Measurements from ENCODE around the gene PLCG2. TPM values are rescaled to one million over a fixed set of nuclear protein-coding genes. Genes with fewer than 3 reads are reported as not detected.

Gene PLCG2
- total and polyA plus RNA-seq, 9 donors: 3.3 to 16.4 (median 5.6) TPM

- Histone ChIP-seq H3K27ac (no peak overlapping the region), H3K27me3 (no peaks in the 10 kb centered on the region), H3K36me3 (no peaks in the 10 kb centered on the region), H3K9me3 (no peaks in the 10 kb centered on the region), H3K4me3 (no peak overlapping the region), H3K4me1 (ENCODE audit: insufficient read depth) (no peaks in the 10 kb centered on the region)
- intact Hi-C loops (cut with DNase I): no loop called here
- 41 to 48% (median 42%) methylated on average over 4 of the region's 4 CpGs for WGBS, 3 donors
- DNase-seq: no peak
- TF ChIP-seq EP300 (IDR thresholded peaks at IDR 0.05): no peak
- TF ChIP-seq POLR2A (IDR thresholded peaks at IDR 0.05): no peak
- TF ChIP-seq, protein P1, sequence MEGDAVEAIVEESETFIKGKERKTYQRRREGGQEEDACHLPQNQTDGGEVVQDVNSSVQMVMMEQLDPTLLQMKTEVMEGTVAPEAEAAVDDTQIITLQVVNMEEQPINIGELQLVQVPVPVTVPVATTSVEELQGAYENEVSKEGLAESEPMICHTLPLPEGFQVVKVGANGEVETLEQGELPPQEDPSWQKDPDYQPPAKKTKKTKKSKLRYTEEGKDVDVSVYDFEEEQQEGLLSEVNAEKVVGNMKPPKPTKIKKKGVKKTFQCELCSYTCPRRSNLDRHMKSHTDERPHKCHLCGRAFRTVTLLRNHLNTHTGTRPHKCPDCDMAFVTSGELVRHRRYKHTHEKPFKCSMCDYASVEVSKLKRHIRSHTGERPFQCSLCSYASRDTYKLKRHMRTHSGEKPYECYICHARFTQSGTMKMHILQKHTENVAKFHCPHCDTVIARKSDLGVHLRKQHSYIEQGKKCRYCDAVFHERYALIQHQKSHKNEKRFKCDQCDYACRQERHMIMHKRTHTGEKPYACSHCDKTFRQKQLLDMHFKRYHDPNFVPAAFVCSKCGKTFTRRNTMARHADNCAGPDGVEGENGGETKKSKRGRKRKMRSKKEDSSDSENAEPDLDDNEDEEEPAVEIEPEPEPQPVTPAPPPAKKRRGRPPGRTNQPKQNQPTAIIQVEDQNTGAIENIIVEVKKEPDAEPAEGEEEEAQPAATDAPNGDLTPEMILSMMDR (IDR thresholded peaks at IDR 0.05): no peak
Measured at GRCh38 chr16:81838794-81839193, 59.7 kb downstream of the PLCG2 start.

GRCh38 chr16:81841722-81842121, 62.6 kb downstream of the PLCG2 start:
- WGBS, 3 donors: 46 to 54% (median 51%) methylated on average over 7 of the region's 7 CpGs
- intact Hi-C loops (cut with DNase I): no loop called here
- H3K4me1 ChIP-seq (ENCODE audit: insufficient read depth): no peaks in the 10 kb centered on the region
- no peak overlapping the region for H3K4me3 ChIP-seq
- no peak for TF ChIP-seq POLR2A (IDR thresholded peaks at IDR 0.05)
- TF ChIP-seq, protein P1 (IDR thresholded peaks at IDR 0.05): no peak
- TF ChIP-seq EP300 (IDR thresholded peaks at IDR 0.05): no peak
- H3K27ac ChIP-seq: no peak overlapping the region
- DNase-seq: no peak
- no peaks in the 10 kb centered on the region for H3K9me3 ChIP-seq
- no peaks in the 10 kb centered on the region for H3K27me3 ChIP-seq
- no peaks in the 10 kb centered on the region for H3K36me3 ChIP-seq

DNA sequence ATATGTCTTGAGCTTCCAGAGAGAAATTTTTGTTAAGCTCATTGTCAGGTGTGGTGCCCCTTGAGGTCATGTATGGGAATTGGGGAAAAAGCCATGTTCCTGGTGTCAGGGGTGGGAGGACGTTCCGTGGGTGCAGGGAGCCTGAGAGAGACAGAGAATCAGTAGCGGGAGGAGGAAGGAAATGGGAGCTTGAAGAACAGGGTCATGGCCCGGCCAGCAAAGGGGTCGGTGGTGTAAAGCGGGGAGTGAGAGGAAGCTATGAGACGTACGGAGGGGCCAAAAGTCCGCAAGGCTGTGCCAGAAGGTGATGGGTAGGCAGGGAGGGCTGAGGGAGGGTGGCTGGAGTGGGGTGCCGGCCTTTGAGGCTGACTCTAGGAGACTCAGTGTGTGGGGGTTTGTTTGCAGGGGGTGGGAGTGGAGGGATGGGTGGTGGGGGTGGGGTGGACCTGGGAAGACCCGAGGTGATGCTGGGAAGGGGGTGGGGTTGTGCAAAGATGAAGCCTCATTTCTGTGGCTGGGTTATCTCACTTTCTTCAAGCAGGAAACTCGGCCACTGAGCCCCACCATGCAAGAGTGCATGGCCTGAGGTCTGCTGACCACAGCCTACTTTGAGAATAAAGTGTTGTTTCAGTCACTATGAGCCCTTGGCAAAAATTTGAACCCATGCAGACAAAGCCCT, 63.6 kb downstream of the PLCG2 start:
- Histone ChIP-seq H3K27me3 (no peaks in the 10 kb centered on the region), H3K9me3 (no peaks in the 10 kb centered on the region), H3K4me3 (no peak overlapping the region), H3K27ac (no peak overlapping the region), H3K4me1 (ENCODE audit: insufficient read depth) (no peaks in the 10 kb centered on the region), H3K36me3 (no peaks in the 10 kb centered on the region)
- DNase-seq: no peak
- intact Hi-C loops (cut with DNase I): no loop called here
- TF ChIP-seq POLR2A (IDR thresholded peaks at IDR 0.05): no peak
- no peak for TF ChIP-seq EP300 (IDR thresholded peaks at IDR 0.05)
- TF ChIP-seq, protein P1 (IDR thresholded peaks at IDR 0.05): no peak
- 28 to 45% (median 37%) methylated on average over 12 of the region's 12 CpGs for WGBS, 3 donors

DNA sequence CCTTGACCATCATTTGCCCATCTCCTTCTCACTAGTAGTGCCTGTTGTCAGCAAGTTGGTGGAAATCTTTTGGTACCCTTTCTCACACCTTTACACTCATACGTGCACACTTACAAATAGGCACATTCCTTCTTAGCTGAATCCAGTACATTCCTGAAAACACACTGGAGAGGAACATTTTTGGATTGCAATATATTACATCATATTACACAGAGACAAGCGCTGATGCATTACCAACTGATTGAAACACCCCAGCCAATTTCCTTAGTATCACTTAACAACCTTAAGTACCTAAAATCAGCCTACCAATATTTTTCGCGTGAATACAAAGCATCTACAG, 64.1 kb downstream of the PLCG2 start:
- Histone ChIP-seq H3K27me3 (no peaks in the 10 kb centered on the region), H3K4me1 (ENCODE audit: insufficient read depth) (no peaks in the 10 kb centered on the region), H3K9me3 (no peaks in the 10 kb centered on the region), H3K36me3 (no peaks in the 10 kb centered on the region), H3K4me3 (no peak overlapping the region), H3K27ac (no peak overlapping the region)
- WGBS, 3 donors: 70 to 86% (median 84%) methylated on average over 4 of the region's 4 CpGs
- DNase-seq: no peak
- TF ChIP-seq POLR2A (IDR thresholded peaks at IDR 0.05) (no peak), EP300 (IDR thresholded peaks at IDR 0.05) (no peak)
- TF ChIP-seq, protein P1 (IDR thresholded peaks at IDR 0.05): no peak
- intact Hi-C loops (cut with DNase I): no loop called here

All from ovary (tissue), 9 donors.